HepG2 (cell line): Measurements from ENCODE around the gene SETD1A. TPM values are rescaled to one million over a fixed set of nuclear protein-coding genes. Genes with fewer than 3 reads are reported as not detected.
A peak's percentile ranks its signal among the peaks of the same experiment; 100 is the strongest.

Experiments
- ARNTL ChIP-seq: sonication (generic); formaldehyde crosslinking; IDR thresholded peaks from 2 replicates; pipeline ENCODE4 v1.4.0; 2020; ENCODE audit warnings: mild to moderate bottlenecking, missing genetic modification reagents
- ATM ChIP-seq: fragments of 450-650 bp; IDR thresholded peaks from 2 replicates; pipeline ENCODE4 v1.7.1; 2017; ENCODE audit warnings: mild to moderate bottlenecking, borderline replicate concordance
- FOSL2 ChIP-seq: sonication (generic); formaldehyde crosslinking; IDR thresholded peaks from 2 replicates; pipeline ENCODE4 v1.4.0; 2020; ENCODE audit warnings: missing genetic modification reagents
- GATAD2A ChIP-seq: IDR thresholded peaks from 2 replicates; pipeline ENCODE4 v1.6.1; 2016
- HOXD1 ChIP-seq: sonication (generic); formaldehyde crosslinking; IDR thresholded peaks from 2 replicates; pipeline ENCODE4 v1.5.0; 2020; ENCODE audit warnings: missing genetic modification reagents
- MLLT10 ChIP-seq: sonication (generic); formaldehyde crosslinking; IDR thresholded peaks from 2 replicates; pipeline ENCODE4 v1.4.0; 2020; ENCODE audit warnings: missing genetic modification reagents
- MTA1 ChIP-seq: sonication (generic); formaldehyde crosslinking; IDR thresholded peaks from 2 replicates; pipeline ENCODE4 v1.4.0; 2020; ENCODE audit warnings: missing genetic modification reagents, mild to moderate bottlenecking, borderline replicate concordance
- NFKBIZ ChIP-seq: IDR thresholded peaks from 2 replicates; pipeline ENCODE4 v1.6.1; 2018; ENCODE audit warnings: missing genetic modification reagents, missing compliant biosample characterization
- RNF2 ChIP-seq: fragments of 450-650 bp; conservative IDR thresholded peaks from 2 replicates; pipeline ENCODE4 v1.6.1; 2016; ENCODE audit warnings: low read depth
- SIX4 ChIP-seq: sonication (generic); formaldehyde crosslinking; IDR thresholded peaks from 2 replicates; pipeline ENCODE4 v1.4.0; 2020; ENCODE audit warnings: missing genetic modification reagents
- ZFP1 ChIP-seq: IDR thresholded peaks from 2 replicates; pipeline ENCODE4 v1.6.1; 2016
- ZFX ChIP-seq: sonication (generic); formaldehyde crosslinking; IDR thresholded peaks from 2 replicates; pipeline ENCODE4 v1.4.0; 2020; ENCODE audit warnings: mild to moderate bottlenecking, low read depth, missing genetic modification reagents, moderate library complexity
- ZNF230 ChIP-seq: sonication (generic); formaldehyde crosslinking; IDR thresholded peaks from 2 replicates; pipeline ENCODE4 v1.4.0; 2020; ENCODE audit warnings: mild to moderate bottlenecking, missing genetic modification reagents
- ZNF235 ChIP-seq: sonication (generic); formaldehyde crosslinking; IDR thresholded peaks from 2 replicates; pipeline ENCODE4 v1.8.1; 2023; ENCODE audit warnings: mild to moderate bottlenecking, missing genetic modification reagents, borderline replicate concordance
- ZNF34 ChIP-seq: sonication (generic); formaldehyde crosslinking; IDR thresholded peaks from 2 replicates; pipeline ENCODE4 v1.4.0; 2020; ENCODE audit warnings: mild to moderate bottlenecking, missing genetic modification reagents, borderline replicate concordance
- ZNF510 ChIP-seq: sonication (generic); formaldehyde crosslinking; IDR thresholded peaks from 2 replicates; pipeline ENCODE4 v1.4.0; 2020; ENCODE audit warnings: low read depth, mild to moderate bottlenecking, missing genetic modification reagents
- ZNF556 ChIP-seq: sonication (generic); formaldehyde crosslinking; IDR thresholded peaks from 2 replicates; pipeline ENCODE4 v1.4.0; 2020; ENCODE audit warnings: mild to moderate bottlenecking, missing genetic modification reagents, borderline replicate concordance
- ZNF891 ChIP-seq: sonication (generic); formaldehyde crosslinking; IDR thresholded peaks from 2 replicates; pipeline ENCODE4 v1.5.0; 2020; ENCODE audit warnings: mild to moderate bottlenecking, missing genetic modification reagents
- ZSCAN25 ChIP-seq: sonication (generic); formaldehyde crosslinking; IDR thresholded peaks from 2 replicates; pipeline ENCODE4 v1.8.0; 2022; ENCODE audit warnings: mild to moderate bottlenecking, missing genetic modification reagents
- polyA plus RNA-seq, 8 experiments: library from polyadenylated mRNA; depleted of rRNA in 3 of 8; stranded (reverse) in 7 of 8; unstranded in 1 of 8; fragments of >200 nt; fragmentation: Illumina TruSeq in 4 of 8; extraction: Trizol in 4 of 8; gene quantifications; 2 replicates each; pipeline versions ENCODE4 v1.2.1 to v1.2.3, GENCODE V29; 2011 to 2016; ENCODE audit warnings: low read depth in 4 of 8, missing spikeins in 1 of 8, mixed read lengths in 1 of 8; ENCODE audit not compliant: insufficient read depth in 1 of 8
- total RNA-seq, 5 experiments: library from RNA; depleted of rRNA; stranded (reverse); fragments of >200 nt; fragmentation: Illumina TruSeq; extraction: Trizol; gene quantifications; 2 replicates each; pipeline ENCODE4 v1.2.3, GENCODE V29; 2016; ENCODE audit warnings: low read depth in 1 of 5
- TF ChIP-seq, protein P1 (sequence below): sonication (generic); formaldehyde crosslinking; conservative IDR thresholded peaks from 2 replicates; pipeline ENCODE4 v1.8.0; 2022; ENCODE audit warnings: low read depth, missing genetic modification reagents
- TF ChIP-seq, protein P2 (sequence below): sonication (generic); formaldehyde crosslinking; IDR thresholded peaks from 2 replicates; pipeline ENCODE4 v1.4.0; 2020; ENCODE audit warnings: missing genetic modification reagents
- TF ChIP-seq, protein P3 (sequence below), 2 experiments: sonication (generic) in 1 of 2; formaldehyde crosslinking in 1 of 2; IDR thresholded peaks; 2 replicates each; pipeline versions ENCODE4 v1.4.0 to v1.6.1; 2018 to 2020; ENCODE audit warnings: missing genetic modification reagents in 2 of 2, borderline replicate concordance in 1 of 2, low read depth in 1 of 2, mild to moderate bottlenecking in 1 of 2, missing biosample characterization in 1 of 2

Gene SETD1A
- total and polyA plus RNA-seq, 2 of the 13 experiments (the other 11 are each of a cell fraction or from before 2014, with no cell fraction given): 3.8 to 5.6 TPM

DNA sequence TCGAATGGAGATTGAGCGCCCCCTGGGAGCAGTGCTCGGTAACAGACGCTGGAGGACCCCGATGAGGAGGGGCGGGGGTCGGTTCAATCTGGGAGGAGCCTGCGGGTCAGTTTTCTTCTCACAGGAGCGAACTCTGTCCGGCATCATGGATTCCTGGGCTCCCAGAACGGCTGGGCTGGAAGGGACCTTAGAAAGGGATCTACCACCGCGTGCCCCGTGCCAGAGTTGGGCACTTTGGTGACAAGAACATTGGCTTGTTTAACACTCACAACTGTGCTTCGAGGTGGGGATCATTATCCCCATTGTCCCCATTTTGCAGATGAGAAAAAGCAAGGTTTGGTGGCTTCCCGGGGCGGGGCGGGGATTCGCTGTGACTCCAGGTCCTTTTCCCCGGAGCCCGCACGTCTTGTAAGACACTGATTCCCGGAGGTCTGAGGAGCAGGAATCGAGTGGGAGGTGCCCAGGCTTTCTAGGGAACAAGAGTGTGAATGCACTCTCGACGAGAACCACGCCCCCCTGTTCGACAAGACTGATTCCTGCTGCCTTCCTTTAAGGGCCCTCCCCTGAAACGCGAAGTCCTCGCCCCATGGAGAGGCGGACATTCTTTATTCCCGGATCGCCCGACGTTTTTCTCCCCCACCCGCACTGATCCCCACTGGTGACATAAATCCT, 35.7 kb upstream of the SETD1A start (continued):
- 0 out of 2 replicates have a peak, but pooled peaks have one; percentile 21 for TF ChIP-seq ZNF235
- TF ChIP-seq GATAD2A (CRISPR knock-in tag): peak; percentile 74
- no peak; the same call in 1 of the 2 replicates for TF ChIP-seq ARNTL (CRISPR knock-in tag)
- TF ChIP-seq, protein P1, sequence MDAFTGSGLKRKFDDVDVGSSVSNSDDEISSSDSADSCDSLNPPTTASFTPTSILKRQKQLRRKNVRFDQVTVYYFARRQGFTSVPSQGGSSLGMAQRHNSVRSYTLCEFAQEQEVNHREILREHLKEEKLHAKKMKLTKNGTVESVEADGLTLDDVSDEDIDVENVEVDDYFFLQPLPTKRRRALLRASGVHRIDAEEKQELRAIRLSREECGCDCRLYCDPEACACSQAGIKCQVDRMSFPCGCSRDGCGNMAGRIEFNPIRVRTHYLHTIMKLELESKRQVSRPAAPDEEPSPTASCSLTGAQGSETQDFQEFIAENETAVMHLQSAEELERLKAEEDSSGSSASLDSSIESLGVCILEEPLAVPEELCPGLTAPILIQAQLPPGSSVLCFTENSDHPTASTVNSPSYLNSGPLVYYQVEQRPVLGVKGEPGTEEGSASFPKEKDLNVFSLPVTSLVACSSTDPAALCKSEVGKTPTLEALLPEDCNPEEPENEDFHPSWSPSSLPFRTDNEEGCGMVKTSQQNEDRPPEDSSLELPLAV (CRISPR knock-in tag): no peak
- TF ChIP-seq ZFP1 (CRISPR knock-in tag): no peak; the same call in 1 of the 2 replicates
- no peak; the same call in 1 of the 2 replicates for TF ChIP-seq ZNF34 (CRISPR knock-in tag)
- TF ChIP-seq ZNF230: no peak
- TF ChIP-seq, protein P2, sequence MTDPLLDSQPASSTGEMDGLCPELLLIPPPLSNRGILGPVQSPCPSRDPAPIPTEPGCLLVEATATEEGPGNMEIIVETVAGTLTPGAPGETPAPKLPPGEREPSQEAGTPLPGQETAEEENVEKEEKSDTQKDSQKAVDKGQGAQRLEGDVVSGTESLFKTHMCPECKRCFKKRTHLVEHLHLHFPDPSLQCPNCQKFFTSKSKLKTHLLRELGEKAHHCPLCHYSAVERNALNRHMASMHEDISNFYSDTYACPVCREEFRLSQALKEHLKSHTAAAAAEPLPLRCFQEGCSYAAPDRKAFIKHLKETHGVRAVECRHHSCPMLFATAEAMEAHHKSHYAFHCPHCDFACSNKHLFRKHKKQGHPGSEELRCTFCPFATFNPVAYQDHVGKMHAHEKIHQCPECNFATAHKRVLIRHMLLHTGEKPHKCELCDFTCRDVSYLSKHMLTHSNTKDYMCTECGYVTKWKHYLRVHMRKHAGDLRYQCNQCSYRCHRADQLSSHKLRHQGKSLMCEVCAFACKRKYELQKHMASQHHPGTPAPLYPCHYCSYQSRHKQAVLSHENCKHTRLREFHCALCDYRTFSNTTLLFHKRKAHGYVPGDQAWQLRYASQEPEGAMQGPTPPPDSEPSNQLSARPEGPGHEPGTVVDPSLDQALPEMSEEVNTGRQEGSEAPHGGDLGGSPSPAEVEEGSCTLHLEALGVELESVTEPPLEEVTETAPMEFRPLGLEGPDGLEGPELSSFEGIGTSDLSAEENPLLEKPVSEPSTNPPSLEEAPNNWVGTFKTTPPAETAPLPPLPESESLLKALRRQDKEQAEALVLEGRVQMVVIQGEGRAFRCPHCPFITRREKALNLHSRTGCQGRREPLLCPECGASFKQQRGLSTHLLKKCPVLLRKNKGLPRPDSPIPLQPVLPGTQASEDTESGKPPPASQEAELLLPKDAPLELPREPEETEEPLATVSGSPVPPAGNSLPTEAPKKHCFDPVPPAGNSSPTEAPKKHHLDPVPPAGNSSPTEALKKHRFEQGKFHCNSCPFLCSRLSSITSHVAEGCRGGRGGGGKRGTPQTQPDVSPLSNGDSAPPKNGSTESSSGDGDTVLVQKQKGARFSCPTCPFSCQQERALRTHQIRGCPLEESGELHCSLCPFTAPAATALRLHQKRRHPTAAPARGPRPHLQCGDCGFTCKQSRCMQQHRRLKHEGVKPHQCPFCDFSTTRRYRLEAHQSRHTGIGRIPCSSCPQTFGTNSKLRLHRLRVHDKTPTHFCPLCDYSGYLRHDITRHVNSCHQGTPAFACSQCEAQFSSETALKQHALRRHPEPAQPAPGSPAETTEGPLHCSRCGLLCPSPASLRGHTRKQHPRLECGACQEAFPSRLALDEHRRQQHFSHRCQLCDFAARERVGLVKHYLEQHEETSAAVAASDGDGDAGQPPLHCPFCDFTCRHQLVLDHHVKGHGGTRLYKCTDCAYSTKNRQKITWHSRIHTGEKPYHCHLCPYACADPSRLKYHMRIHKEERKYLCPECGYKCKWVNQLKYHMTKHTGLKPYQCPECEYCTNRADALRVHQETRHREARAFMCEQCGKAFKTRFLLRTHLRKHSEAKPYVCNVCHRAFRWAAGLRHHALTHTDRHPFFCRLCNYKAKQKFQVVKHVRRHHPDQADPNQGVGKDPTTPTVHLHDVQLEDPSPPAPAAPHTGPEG: no peak
- TF ChIP-seq RNF2: peak; percentile 64; the same call in 1 of the 2 replicates
- peak; percentile 23; the same call in 1 of the 2 replicates for TF ChIP-seq FOSL2
- no peak; the same call in 1 of the 2 replicates for TF ChIP-seq ZNF510
- 0 out of 2 replicates have a peak, but pooled peaks have one; percentile 34 for TF ChIP-seq ZNF556 (CRISPR knock-in tag)
- TF ChIP-seq NFKBIZ (CRISPR knock-in tag): peak; percentile 68; the same call in 1 of the 2 replicates
- TF ChIP-seq HOXD1: no peak
- TF ChIP-seq ATM: no peak
- TF ChIP-seq, protein P3, sequence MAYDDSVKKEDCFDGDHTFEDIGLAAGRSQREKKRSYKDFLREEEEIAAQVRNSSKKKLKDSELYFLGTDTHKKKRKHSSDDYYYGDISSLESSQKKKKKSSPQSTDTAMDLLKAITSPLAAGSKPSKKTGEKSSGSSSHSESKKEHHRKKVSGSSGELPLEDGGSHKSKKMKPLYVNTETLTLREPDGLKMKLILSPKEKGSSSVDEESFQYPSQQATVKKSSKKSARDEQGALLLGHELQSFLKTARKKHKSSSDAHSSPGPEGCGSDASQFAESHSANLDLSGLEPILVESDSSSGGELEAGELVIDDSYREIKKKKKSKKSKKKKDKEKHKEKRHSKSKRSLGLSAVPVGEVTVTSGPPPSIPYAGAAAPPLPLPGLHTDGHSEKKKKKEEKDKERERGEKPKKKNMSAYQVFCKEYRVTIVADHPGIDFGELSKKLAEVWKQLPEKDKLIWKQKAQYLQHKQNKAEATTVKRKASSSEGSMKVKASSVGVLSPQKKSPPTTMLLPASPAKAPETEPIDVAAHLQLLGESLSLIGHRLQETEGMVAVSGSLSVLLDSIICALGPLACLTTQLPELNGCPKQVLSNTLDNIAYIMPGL (CRISPR knock-in tag; IDR thresholded peaks at IDR 0.05; ENCODE audit: borderline replicate concordance in 1 of 2, low read depth in 1 of 2): peak; percentile 93 to 94
- peak; percentile 49; the same call in 1 of the 2 replicates for TF ChIP-seq ZFX (CRISPR knock-in tag)
- TF ChIP-seq MLLT10 (CRISPR knock-in tag): no peak
- peak; percentile 64; the same call in 1 of the 2 replicates for TF ChIP-seq SIX4 (CRISPR knock-in tag)
- TF ChIP-seq MTA1 (CRISPR knock-in tag): peak; percentile 72
- TF ChIP-seq ZNF891 (CRISPR knock-in tag): 0 out of 2 replicates have a peak, but pooled peaks have one; percentile 9
- TF ChIP-seq ZSCAN25 (CRISPR knock-in tag): peak; percentile 24; the same call in 1 of the 2 replicates
